ENCODE results near the gene SLC30A1. TPM values are rescaled to one million over a fixed set of nuclear protein-coding genes. Genes with fewer than 3 reads are reported as not detected.

The SLC30A1 gene
- total and polyA plus RNA-seq, 2 of the 13 experiments (the other 11 are each of a cell fraction or from before 2014, with no cell fraction given) = 5.9 to 24.4 TPM

GRCh38 chr1:211577819-211578639, 932 bp downstream of the SLC30A1 start (continued):
- TF ChIP-seq DMTF1 (CRISPR knock-in tag; IDR thresholded peaks at IDR 0.05) = no peak
- no peak for TF ChIP-seq ZBTB33 (CRISPR knock-in tag; IDR thresholded peaks at IDR 0.05)
- no peak for TF ChIP-seq FOXO4 (CRISPR knock-in tag; conservative IDR thresholded peaks at IDR 0.05)
- peak; percentile 33; the same call in 1 of the 2 replicates for TF ChIP-seq ZNF44 (CRISPR knock-in tag; IDR thresholded peaks at IDR 0.05)
- peak; percentile 79 for TF ChIP-seq ZNF34 (CRISPR knock-in tag; IDR thresholded peaks at IDR 0.05; ENCODE audit: borderline replicate concordance)
- no peak for TF ChIP-seq MIXL1 (CRISPR knock-in tag; IDR thresholded peaks at IDR 0.05)
- TF ChIP-seq TOE1 (CRISPR knock-in tag; IDR thresholded peaks at IDR 0.05) = no peak
- TF ChIP-seq ZNF12 (CRISPR knock-in tag; IDR thresholded peaks at IDR 0.05) = no peak
- TF ChIP-seq MED1 (CRISPR knock-in tag; IDR thresholded peaks at IDR 0.05) = peak; percentile 57
- TF ChIP-seq ZNF17 (CRISPR knock-in tag; IDR thresholded peaks at IDR 0.05) = no peak
- no peak for TF ChIP-seq MBNL3 (CRISPR knock-in tag; conservative IDR thresholded peaks at IDR 0.05)
- peak; percentile 32; the same call in 1 of the 2 replicates for TF ChIP-seq ZNF747 (CRISPR knock-in tag; IDR thresholded peaks at IDR 0.05; ENCODE audit: borderline replicate concordance)
- TF ChIP-seq SCMH1 (CRISPR knock-in tag; IDR thresholded peaks at IDR 0.05; ENCODE audit: borderline replicate concordance) = no peak
- TF ChIP-seq KAT8 (CRISPR knock-in tag; IDR thresholded peaks at IDR 0.05) = 0 out of 2 replicates have a peak, but pooled peaks have one; percentile 18
- no peak for TF ChIP-seq ZNF3 (CRISPR knock-in tag; IDR thresholded peaks at IDR 0.05)
- no peak for TF ChIP-seq ATM (IDR thresholded peaks at IDR 0.05; ENCODE audit: borderline replicate concordance)
- TF ChIP-seq ZNF501 (CRISPR knock-in tag; IDR thresholded peaks at IDR 0.05) = peak; percentile 94
- 0 out of 2 replicates have a peak, but pooled peaks have one; percentile 64 for TF ChIP-seq IRX3 (CRISPR knock-in tag; IDR thresholded peaks at IDR 0.05; ENCODE audit: borderline replicate concordance, low read depth)

Measured in HepG2 (cell line).